ENCODE results near the gene FRMPD4. TPM values are rescaled to one million over a fixed set of nuclear protein-coding genes. Genes with fewer than 3 reads are reported as not detected.

The FRMPD4 gene
- total and polyA plus RNA-seq, 10 of the 15 experiments (the other 5 are each of a cell fraction or from before 2014, with no cell fraction given), result not detected

DNA sequence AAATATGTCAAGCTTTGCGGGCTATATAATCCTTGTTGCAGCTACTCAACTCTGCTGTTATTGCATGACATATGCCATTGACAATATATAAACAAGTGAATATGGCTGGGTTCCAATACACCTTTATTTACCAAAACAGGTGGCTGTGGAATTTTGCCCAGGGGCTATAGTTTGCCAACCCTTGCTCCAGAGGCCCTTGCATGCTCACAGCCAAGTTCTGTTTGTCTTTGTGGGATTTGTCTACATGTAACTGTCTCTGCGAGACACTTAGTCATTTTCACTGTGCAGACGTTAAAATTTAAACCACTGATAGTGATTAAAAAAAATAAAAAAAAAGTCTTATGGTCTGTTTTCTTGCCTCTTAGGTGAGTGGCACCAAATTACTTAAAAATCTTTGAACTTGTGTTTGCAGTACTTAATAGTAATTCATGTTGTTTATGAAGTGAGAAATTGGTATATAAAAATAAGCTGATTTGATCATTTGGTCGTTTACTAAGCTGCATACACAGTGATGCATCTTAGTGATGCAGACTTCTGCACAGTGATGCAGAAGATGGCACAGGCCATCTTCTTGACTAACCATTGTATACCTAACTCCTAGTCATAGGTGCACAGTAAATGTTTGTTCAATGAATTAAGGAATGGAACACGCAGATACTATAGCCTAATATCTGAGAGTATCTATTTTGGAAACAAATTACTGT lies 170.9 kb downstream of the FRMPD4 start:
- SMC1A ChIA-PET (ENCODE audit: uncharacterized antibody, unreplicated experiment), result no interaction called here
- CTCF ChIA-PET, result no interaction called here

DNA sequence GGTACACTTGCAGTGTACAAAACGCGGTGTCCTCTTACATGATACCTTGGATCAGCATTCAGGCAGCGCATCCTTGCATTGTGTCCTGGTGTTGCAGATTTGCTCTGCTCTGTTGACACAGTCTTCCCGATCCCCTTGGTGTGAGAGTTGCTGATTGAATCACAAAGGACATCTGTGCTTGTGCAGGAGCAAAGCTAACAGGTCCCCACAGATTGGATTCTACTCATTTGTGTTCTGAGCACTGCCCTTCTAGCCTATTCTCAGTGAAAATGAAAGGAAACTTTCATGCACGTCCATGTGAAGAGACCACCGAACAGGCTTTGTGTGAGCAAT lies 171.4 kb downstream of the FRMPD4 start:
- Histone ChIP-seq H4K20me1 (ENCODE audit: control insufficient read depth, insufficient read depth) (no peaks in the 10 kb centered on the region), H3K4me3 (no peak overlapping the region), H3K4me1 (ENCODE audit: control insufficient read depth, insufficient read depth, low read length) (no peaks in the 10 kb centered on the region), H3K4me2 (ENCODE audit: control insufficient read depth, insufficient read depth) (no peak overlapping the region), H3K79me2 (ENCODE audit: control insufficient read depth, insufficient read depth, low read length) (no peaks in the 10 kb centered on the region), H3K36me3 (ENCODE audit: control insufficient read depth in 2 of 2, insufficient read depth in 2 of 2, low read length in 1 of 2) (no peaks in the 10 kb centered on the region), H3K9ac (ENCODE audit: control insufficient read depth, insufficient read depth, low read length) (no peak overlapping the region), H3K27ac (ENCODE audit: control insufficient read depth, insufficient read depth) (no peak overlapping the region), H2AFZ (ENCODE audit: control insufficient read depth, low read depth, low read length) (no peak overlapping the region), H3K27me3 (replicated peaks in 1 of 2; ENCODE audit: control insufficient read depth in 2 of 2, insufficient read depth in 2 of 2, low read length in 1 of 2) (no peaks in the 10 kb centered on the region; a peak in 1 of 4 replicates), H3K9me3 (replicated peaks; ENCODE audit: control insufficient read depth, insufficient read depth, low read length) (no peaks in the 10 kb centered on the region)
- DNase-seq (ENCODE audit: low read depth, low spot score) (no peak), ATAC-seq (no peak), FAIRE-seq (no peak)
- ChIA-PET POLR2A (no interaction called here), SMC1A (ENCODE audit: uncharacterized antibody, unreplicated experiment) (no interaction called here), CTCF (no interaction called here), RAD21 (ENCODE audit: unreplicated experiment) (no interaction called here)
- no TSS peak for BruUV-seq (replicated peaks)
- WGBS (ENCODE audit: insufficient coverage, insufficient replicate concordance, low lambda C conversion rate, missing lambda C conversion rate), result 44% methylated on average over 6 of the region's 6 CpGs
- intact Hi-C loops (cut with micrococcal nuclease; ENCODE audit: unreplicated experiment) (no loop called here), in situ Hi-C loops (cut with MboI) (no loop called here)
- no peak for TF ChIP-seq NFYA (IDR thresholded peaks at IDR 0.05; ENCODE audit: borderline replicate concordance, low read depth, low read length)
- no peak for TF ChIP-seq BCL11A (IDR thresholded peaks at IDR 0.05; ENCODE audit: low read depth, low read length)
- no peak for TF ChIP-seq NR2F1 (conservative IDR thresholded peaks at IDR 0.05)
- TF ChIP-seq BHLHE40 (IDR thresholded peaks at IDR 0.05; ENCODE audit: borderline replicate concordance in 1 of 2, low read depth in 2 of 2, low read length in 1 of 2), result no peak
- TF ChIP-seq, protein P1, sequence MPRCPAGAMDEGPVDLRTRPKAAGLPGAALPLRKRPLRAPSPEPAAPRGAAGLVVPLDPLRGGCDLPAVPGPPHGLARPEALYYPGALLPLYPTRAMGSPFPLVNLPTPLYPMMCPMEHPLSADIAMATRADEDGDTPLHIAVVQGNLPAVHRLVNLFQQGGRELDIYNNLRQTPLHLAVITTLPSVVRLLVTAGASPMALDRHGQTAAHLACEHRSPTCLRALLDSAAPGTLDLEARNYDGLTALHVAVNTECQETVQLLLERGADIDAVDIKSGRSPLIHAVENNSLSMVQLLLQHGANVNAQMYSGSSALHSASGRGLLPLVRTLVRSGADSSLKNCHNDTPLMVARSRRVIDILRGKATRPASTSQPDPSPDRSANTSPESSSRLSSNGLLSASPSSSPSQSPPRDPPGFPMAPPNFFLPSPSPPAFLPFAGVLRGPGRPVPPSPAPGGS (IDR thresholded peaks at IDR 0.05; ENCODE audit: borderline replicate concordance, insufficient read depth, low read depth, low read length, poor library complexity, severe bottlenecking), result no peak
- TF ChIP-seq POU2F2 (IDR thresholded peaks at IDR 0.05; ENCODE audit: borderline replicate concordance, low read depth, low read length), result no peak
- TF ChIP-seq EZH2 (IDR thresholded peaks at IDR 0.05; ENCODE audit: borderline replicate concordance, control insufficient read depth, low read depth, low read length), result no peak
- TF ChIP-seq IKZF1 (conservative IDR thresholded peaks at IDR 0.05), result no peak
- no peak for TF ChIP-seq ATF2 (IDR thresholded peaks at IDR 0.05; ENCODE audit: low read length)
- no peak for TF ChIP-seq ZSCAN29 (IDR thresholded peaks at IDR 0.05)
- TF ChIP-seq RFX5 (IDR thresholded peaks at IDR 0.05; ENCODE audit: low read depth, low read length), result no peak

More for the DNA sequence above, 170.9 kb downstream of the FRMPD4 start:
- Histone ChIP-seq H3K27me3 (replicated peaks in 1 of 2; ENCODE audit: control insufficient read depth in 2 of 2, insufficient read depth in 2 of 2, low read length in 1 of 2) (no peaks in the 10 kb centered on the region; a peak in 1 of 4 replicates), H2AFZ (ENCODE audit: control insufficient read depth, low read depth, low read length) (no peak overlapping the region), H3K4me2 (ENCODE audit: control insufficient read depth, insufficient read depth) (no peak overlapping the region), H3K4me1 (ENCODE audit: control insufficient read depth, insufficient read depth, low read length) (no peaks in the 10 kb centered on the region), H3K36me3 (ENCODE audit: control insufficient read depth in 2 of 2, insufficient read depth in 2 of 2, low read length in 1 of 2) (no peaks in the 10 kb centered on the region), H3K9ac (ENCODE audit: control insufficient read depth, insufficient read depth, low read length) (no peak overlapping the region), H4K20me1 (ENCODE audit: control insufficient read depth, insufficient read depth) (no peaks in the 10 kb centered on the region), H3K9me3 (replicated peaks; ENCODE audit: control insufficient read depth, insufficient read depth, low read length) (no peaks in the 10 kb centered on the region), H3K27ac (ENCODE audit: control insufficient read depth, insufficient read depth) (no peak overlapping the region), H3K79me2 (ENCODE audit: control insufficient read depth, insufficient read depth, low read length) (no peaks in the 10 kb centered on the region), H3K4me3 (no peak overlapping the region)
- in situ Hi-C loops (cut with MboI) (no loop called here), intact Hi-C loops (cut with micrococcal nuclease; ENCODE audit: unreplicated experiment) (no loop called here)
- ATAC-seq (no peak), FAIRE-seq (no peak), DNase-seq (ENCODE audit: low read depth, low spot score) (no peak)
- ChIA-PET RAD21 (ENCODE audit: unreplicated experiment) (no interaction called here), POLR2A (no interaction called here)
- 19% methylated on average over 5 of the region's 5 CpGs for WGBS (ENCODE audit: insufficient coverage, insufficient replicate concordance, low lambda C conversion rate, missing lambda C conversion rate)
- no peak for TF ChIP-seq ZSCAN29 (IDR thresholded peaks at IDR 0.05)
- TF ChIP-seq RFX5 (IDR thresholded peaks at IDR 0.05; ENCODE audit: low read depth, low read length), result no peak
- TF ChIP-seq SP1 (IDR thresholded peaks at IDR 0.05; ENCODE audit: low read depth, low read length), result no peak
- TF ChIP-seq ETV6 (conservative IDR thresholded peaks at IDR 0.05 in 1 of 2, IDR thresholded peaks at IDR 0.05 in 1 of 2; ENCODE audit: borderline replicate concordance in 1 of 2, low read depth in 1 of 2), result no peak
- TF ChIP-seq ZNF207 (IDR thresholded peaks at IDR 0.05; ENCODE audit: borderline replicate concordance), result no peak
- no peak for TF ChIP-seq STAT3 (IDR thresholded peaks at IDR 0.05; ENCODE audit: low read depth, low read length)
- TF ChIP-seq MYC (IDR thresholded peaks at IDR 0.05; ENCODE audit: insufficient read depth, insufficient read length, insufficient replicate concordance, low read length, severe bottlenecking), result no peak
- no peak for TF ChIP-seq BRCA1 (IDR thresholded peaks at IDR 0.05; ENCODE audit: low read depth, low read length)
- TF ChIP-seq PML (IDR thresholded peaks at IDR 0.05; ENCODE audit: low read length), result no peak
- no peak for TF ChIP-seq SMAD1 (IDR thresholded peaks at IDR 0.05; ENCODE audit: low read depth, partially characterized antibody)
- TF ChIP-seq NR2F1 (conservative IDR thresholded peaks at IDR 0.05), result no peak
- no peak for TF ChIP-seq BCL11A (IDR thresholded peaks at IDR 0.05; ENCODE audit: low read depth, low read length)
- BruUV-seq (replicated peaks), result no TSS peak

All from GM12878 (cell line).